Measurements from ENCODE around the gene FAM216A. TPM values are rescaled to one million over a fixed set of nuclear protein-coding genes. Genes with fewer than 3 reads are reported as not detected.
"Not testable (repeated sequence)": the region's sequence is repeated elsewhere in the genome, so short reads cannot be mapped to it uniquely, and the experiment has no call there.

The FAM216A gene
- total and polyA plus RNA-seq, 9 of the 15 experiments (the other 6 are each of a cell fraction or from before 2014, with no cell fraction given), result 17.2 to 96.9 (median 48.5) TPM

DNA sequence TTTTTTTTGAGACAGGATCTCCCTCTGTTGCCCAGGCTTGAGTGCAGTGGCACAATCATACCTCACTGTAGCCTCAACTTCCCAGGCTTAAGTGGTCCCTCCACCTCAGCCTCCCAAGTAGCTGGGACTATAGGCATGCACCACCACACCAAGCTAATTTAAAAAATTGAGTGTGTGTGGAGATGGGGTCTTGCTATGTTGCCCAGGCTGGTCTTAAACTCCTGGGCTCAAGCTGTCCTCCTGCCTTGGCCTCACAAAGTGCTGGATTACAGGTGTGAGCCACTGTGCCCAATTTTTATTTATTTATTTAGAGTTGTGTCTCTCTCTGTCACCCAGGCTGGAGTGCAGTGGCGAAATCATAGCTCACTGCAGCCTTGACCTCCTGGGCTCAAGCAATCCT is 48.0 kb upstream of the FAM216A start:
- H4K20me1 ChIP-seq (replicated peaks; ENCODE audit: control insufficient read depth, insufficient read depth, low read length); H3K79me2 ChIP-seq (ENCODE audit: control insufficient read depth, insufficient read depth, low read length); H2AFZ ChIP-seq (ENCODE audit: low read depth, low read length); H3K9me3 ChIP-seq (replicated peaks; ENCODE audit: control insufficient read depth, insufficient read depth, low read depth, low read length); H3K4me3 ChIP-seq; DNase-seq (ENCODE audit: extremely low read depth in 1 of 4, low spot score in 3 of 4); CTCF ChIA-PET (ENCODE audit: low intra/inter-chr PET ratio); FAIRE-seq; H3K27ac ChIP-seq (ENCODE audit: extremely low read depth, low read depth, low read length); BruUV-seq (replicated peaks); H3K9ac ChIP-seq (ENCODE audit: insufficient read depth in 1 of 2, low read depth in 2 of 2, low read length in 2 of 2); intact Hi-C loops (cut with micrococcal nuclease); H3K9me1 ChIP-seq (ENCODE audit: control insufficient read depth, insufficient read depth, low read length); H3K27me3 ChIP-seq (ENCODE audit: control insufficient read depth in 2 of 2, insufficient read depth in 2 of 2, low read length in 2 of 2); H3K36me3 ChIP-seq (ENCODE audit: control insufficient read depth, insufficient read depth, low read length): not testable (repeated sequence)
- Histone ChIP-seq H3K4me2 (ENCODE audit: insufficient read depth, low read length) (peak overlapping the region; percentile 9; the same call in 1 of the 2 replicates), H3K4me1 (replicated peaks in 1 of 2; ENCODE audit: control insufficient read depth in 2 of 2, insufficient read depth in 2 of 2, low read length in 2 of 2) (peaks cover 21 to 22% of the 10 kb centered on the region in 2 experiments; a peak in 4 of 5 replicates)
- TF ChIP-seq ZNF121 (CRISPR knock-in tag; conservative IDR thresholded peaks at IDR 0.05), result peak; percentile 96
- TF ChIP-seq BCOR (IDR thresholded peaks at IDR 0.05), result peak; percentile 30; the same call in 1 of the 2 replicates
- peak; percentile 54 for TF ChIP-seq RBM25 (IDR thresholded peaks at IDR 0.05; ENCODE audit: low read depth, low read length, severe bottlenecking)
- 64% methylated on average over 1 of the region's 1 CpG for WGBS (ENCODE audit: insufficient coverage, low coverage, missing lambda C conversion rate)
- in situ Hi-C loops (cut with MboI), result loop anchor here (10.0 kb wide), 1 partner anchor 316 kb away; no protein-coding TSS in a partner anchor
- POLR2A ChIA-PET, result interaction anchor here (0.6 to 3.2 kb wide), 8 partner anchors 11 to 356 kb away, joined by 3 to 26 read pairs (median 4); partner anchors contain the start of genes ANAPC7 and ARPC3
- peak; percentile 7; the same call in 1 of the 3 replicates for ATAC-seq

DNA sequence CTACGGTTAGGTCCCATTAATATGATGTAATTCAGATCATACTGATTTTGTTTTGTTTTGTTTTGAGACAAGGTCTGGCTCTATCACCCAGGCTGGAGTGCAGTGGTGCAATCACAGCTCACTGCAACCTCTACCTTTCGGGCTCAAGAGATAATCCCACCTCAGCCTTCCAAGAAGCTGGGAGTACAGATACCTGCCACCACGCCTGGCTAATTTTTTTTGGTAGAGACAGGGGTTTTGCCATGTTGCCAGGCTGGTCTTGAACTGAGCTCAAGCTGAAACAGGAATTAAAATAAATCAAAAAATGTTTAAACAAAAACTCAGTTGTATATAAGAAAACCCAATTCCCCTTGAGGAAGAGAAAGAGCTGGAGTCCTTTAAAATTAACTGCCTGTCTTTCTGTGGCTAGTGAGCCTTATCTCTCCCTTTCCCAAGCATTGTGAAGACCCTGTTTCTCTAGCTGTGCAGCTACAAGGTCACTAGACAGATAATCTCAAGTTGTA is 47.4 kb upstream of the FAM216A start:
- Histone ChIP-seq H3K9ac (ENCODE audit: insufficient read depth in 1 of 2, low read depth in 2 of 2, low read length in 2 of 2) (no peak overlapping the region), H3K4me2 (ENCODE audit: insufficient read depth, low read length) (peak overlapping the region; percentile 9; the same call in 1 of the 2 replicates), H3K4me3 (no peak overlapping the region), H3K9me3 (replicated peaks; ENCODE audit: control insufficient read depth, insufficient read depth, low read depth, low read length) (no peaks in the 10 kb centered on the region), H3K4me1 (replicated peaks in 1 of 2; ENCODE audit: control insufficient read depth in 2 of 2, insufficient read depth in 2 of 2, low read length in 2 of 2) (peaks cover 24 to 25% of the 10 kb centered on the region in 2 experiments; a peak in 4 of 5 replicates), H3K79me2 (ENCODE audit: control insufficient read depth, insufficient read depth, low read length) (no peaks in the 10 kb centered on the region), H3K9me1 (ENCODE audit: control insufficient read depth, insufficient read depth, low read length) (no peaks in the 10 kb centered on the region), H3K36me3 (ENCODE audit: control insufficient read depth, insufficient read depth, low read length) (no peaks in the 10 kb centered on the region), H3K27ac (ENCODE audit: extremely low read depth, low read depth, low read length) (peak overlapping the region; percentile 18; the same call in 1 of the 3 replicates), H2AFZ (ENCODE audit: low read depth, low read length) (no peak overlapping the region), H4K20me1 (replicated peaks; ENCODE audit: control insufficient read depth, insufficient read depth, low read length) (no peaks in the 10 kb centered on the region), H3K27me3 (ENCODE audit: control insufficient read depth in 2 of 2, insufficient read depth in 2 of 2, low read length in 2 of 2) (no peaks in the 10 kb centered on the region)
- 0% methylated on average over 3 of the region's 3 CpGs for WGBS (ENCODE audit: insufficient coverage, low coverage, missing lambda C conversion rate)
- ChIA-PET POLR2A (interaction anchor here (0.6 to 3.2 kb wide), 9 partner anchors 9 to 355 kb away, joined by 3 to 26 read pairs (median 5); partner anchors contain the start of genes ANAPC7 and ARPC3), CTCF (ENCODE audit: low intra/inter-chr PET ratio) (no interaction called here)
- no TSS peak for BruUV-seq (replicated peaks)
- DNase-seq (ENCODE audit: extremely low read depth in 1 of 4, low spot score in 3 of 4), result peak in 1 of 4 experiments; percentile 58
- peak; percentile 74 for FAIRE-seq
- peak; percentile 65 for ATAC-seq
- in situ Hi-C loops (cut with MboI), result loop anchor here (10.0 kb wide), 1 partner anchor 316 kb away; no protein-coding TSS in a partner anchor
- intact Hi-C loops (cut with micrococcal nuclease), result no loop called here
- TF ChIP-seq CXXC5 (CRISPR knock-in tag; IDR thresholded peaks at IDR 0.05) (peak; percentile 38; the same call in 1 of the 2 replicates), SREBF1 (IDR thresholded peaks at IDR 0.05; ENCODE audit: borderline replicate concordance, low read depth, low read length) (no peak), CEBPG (CRISPR knock-in tag; IDR thresholded peaks at IDR 0.05) (no peak; the same call in 1 of the 2 replicates), CEBPG (tag; conservative IDR thresholded peaks at IDR 0.05 in 1 of 2, IDR thresholded peaks at IDR 0.05 in 1 of 2) (peak; percentile 49 to 65; a peak in 2 of 4 replicates), ZNF121 (CRISPR knock-in tag; conservative IDR thresholded peaks at IDR 0.05) (no peak), MCM7 (IDR thresholded peaks at IDR 0.05) (no peak)
- TF ChIP-seq, protein P1, sequence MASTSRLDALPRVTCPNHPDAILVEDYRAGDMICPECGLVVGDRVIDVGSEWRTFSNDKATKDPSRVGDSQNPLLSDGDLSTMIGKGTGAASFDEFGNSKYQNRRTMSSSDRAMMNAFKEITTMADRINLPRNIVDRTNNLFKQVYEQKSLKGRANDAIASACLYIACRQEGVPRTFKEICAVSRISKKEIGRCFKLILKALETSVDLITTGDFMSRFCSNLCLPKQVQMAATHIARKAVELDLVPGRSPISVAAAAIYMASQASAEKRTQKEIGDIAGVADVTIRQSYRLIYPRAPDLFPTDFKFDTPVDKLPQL (IDR thresholded peaks at IDR 0.05; ENCODE audit: extremely low read depth, insufficient read length), result no peak
- TF ChIP-seq, protein P2, sequence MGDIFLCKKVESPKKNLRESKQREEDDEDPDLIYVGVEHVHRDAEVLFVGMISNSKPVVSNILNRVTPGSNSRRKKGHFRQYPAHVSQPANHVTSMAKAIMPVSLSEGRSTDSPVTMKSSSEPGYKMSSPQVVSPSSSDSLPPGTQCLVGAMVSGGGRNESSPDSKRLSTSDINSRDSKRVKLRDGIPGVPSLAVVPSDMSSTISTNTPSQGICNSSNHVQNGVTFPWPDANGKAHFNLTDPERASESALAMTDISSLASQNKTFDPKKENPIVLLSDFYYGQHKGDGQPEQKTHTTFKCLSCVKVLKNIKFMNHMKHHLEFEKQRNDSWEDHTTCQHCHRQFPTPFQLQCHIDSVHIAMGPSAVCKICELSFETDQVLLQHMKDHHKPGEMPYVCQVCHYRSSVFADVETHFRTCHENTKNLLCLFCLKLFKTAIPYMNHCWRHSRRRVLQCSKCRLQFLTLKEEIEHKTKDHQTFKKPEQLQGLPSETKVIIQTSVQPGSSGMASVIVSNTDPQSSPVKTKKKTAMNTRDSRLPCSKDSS (IDR thresholded peaks at IDR 0.05; ENCODE audit: low read depth, partially characterized antibody), result no peak
- TF ChIP-seq, protein P3, sequence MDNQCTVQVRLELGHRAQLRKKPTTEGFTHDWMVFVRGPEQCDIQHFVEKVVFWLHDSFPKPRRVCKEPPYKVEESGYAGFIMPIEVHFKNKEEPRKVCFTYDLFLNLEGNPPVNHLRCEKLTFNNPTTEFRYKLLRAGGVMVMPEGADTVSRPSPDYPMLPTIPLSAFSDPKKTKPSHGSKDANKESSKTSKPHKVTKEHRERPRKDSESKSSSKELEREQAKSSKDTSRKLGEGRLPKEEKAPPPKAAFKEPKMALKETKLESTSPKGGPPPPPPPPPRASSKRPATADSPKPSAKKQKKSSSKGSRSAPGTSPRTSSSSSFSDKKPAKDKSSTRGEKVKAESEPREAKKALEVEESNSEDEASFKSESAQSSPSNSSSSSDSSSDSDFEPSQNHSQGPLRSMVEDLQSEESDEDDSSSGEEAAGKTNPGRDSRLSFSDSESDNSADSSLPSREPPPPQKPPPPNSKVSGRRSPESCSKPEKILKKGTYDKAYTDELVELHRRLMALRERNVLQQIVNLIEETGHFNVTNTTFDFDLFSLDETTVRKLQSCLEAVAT (IDR thresholded peaks at IDR 0.05), result no peak

All from K562 (cell line).